ENCODE results near the gene PDP2. TPM values are rescaled to one million over a fixed set of nuclear protein-coding genes. Genes with fewer than 3 reads are reported as not detected.

Gene PDP2
- total RNA-seq, 1 donor from 2014 or later: 16.1 TPM

DNA sequence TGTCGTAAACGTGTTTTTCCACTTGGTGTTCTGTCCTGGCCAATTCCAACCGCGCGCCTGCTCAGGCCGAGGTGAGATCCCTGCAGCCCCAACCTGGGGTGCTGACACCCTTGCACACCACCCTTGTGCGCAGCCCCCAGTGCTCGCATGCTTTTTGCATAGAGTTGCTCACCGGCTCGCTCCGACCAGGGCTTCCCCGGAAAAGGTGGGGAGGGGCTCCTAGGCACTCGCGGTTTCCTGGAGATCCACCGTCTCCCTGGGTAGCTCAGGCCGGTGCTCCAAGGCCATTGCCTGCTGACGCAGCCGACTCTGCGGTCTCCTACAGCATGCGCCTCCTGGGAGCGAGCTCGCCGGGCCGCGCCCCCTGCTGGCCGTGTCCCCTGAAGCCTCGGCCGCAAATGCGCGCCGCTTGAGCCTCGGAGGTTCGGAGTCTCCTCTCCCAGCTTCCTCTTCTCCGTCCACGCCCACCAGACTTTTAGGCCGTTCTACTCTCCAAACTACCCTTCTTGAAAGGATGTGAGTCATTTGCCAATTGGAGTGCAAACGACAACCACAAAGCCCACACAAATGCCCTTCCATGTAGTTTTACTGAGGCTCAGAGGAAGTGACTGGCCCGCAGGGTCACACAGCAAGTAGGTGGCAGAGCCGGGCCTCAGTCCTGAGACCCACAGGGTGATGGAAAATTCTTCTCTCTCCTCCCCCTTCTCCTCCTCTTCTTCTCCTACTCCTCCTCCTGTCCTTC is 7.2 kb upstream of the PDP2 start:
- peaks cover 5% of the 10 kb centered on the region for H3K27me3 Mint-ChIP-seq
- peak overlapping the region; percentile 82 for H3K4me3 Mint-ChIP-seq
- no peaks in the 10 kb centered on the region for H3K9me3 Mint-ChIP-seq
- H3K27ac Mint-ChIP-seq: peak overlapping the region; percentile 66
- TF ChIP-seq, protein P1, sequence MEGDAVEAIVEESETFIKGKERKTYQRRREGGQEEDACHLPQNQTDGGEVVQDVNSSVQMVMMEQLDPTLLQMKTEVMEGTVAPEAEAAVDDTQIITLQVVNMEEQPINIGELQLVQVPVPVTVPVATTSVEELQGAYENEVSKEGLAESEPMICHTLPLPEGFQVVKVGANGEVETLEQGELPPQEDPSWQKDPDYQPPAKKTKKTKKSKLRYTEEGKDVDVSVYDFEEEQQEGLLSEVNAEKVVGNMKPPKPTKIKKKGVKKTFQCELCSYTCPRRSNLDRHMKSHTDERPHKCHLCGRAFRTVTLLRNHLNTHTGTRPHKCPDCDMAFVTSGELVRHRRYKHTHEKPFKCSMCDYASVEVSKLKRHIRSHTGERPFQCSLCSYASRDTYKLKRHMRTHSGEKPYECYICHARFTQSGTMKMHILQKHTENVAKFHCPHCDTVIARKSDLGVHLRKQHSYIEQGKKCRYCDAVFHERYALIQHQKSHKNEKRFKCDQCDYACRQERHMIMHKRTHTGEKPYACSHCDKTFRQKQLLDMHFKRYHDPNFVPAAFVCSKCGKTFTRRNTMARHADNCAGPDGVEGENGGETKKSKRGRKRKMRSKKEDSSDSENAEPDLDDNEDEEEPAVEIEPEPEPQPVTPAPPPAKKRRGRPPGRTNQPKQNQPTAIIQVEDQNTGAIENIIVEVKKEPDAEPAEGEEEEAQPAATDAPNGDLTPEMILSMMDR (conservative IDR thresholded peaks at IDR 0.05): peak; percentile 98
- H3K4me1 Mint-ChIP-seq (ENCODE audit: unreplicated experiment): peaks cover 16% of the 10 kb centered on the region
- H3K36me3 Mint-ChIP-seq: no peaks in the 10 kb centered on the region
- DNase-seq (ENCODE audit: extremely low spot score, unreplicated experiment): peak; percentile 91

GRCh38 chr16:66873685-66874055 is 6.6 kb upstream of the PDP2 start:
- no peak overlapping the region for H3K27ac Mint-ChIP-seq
- no peaks in the 10 kb centered on the region for H3K9me3 Mint-ChIP-seq
- H3K4me1 Mint-ChIP-seq (ENCODE audit: unreplicated experiment): peaks cover 21% of the 10 kb centered on the region
- TF ChIP-seq, protein P1 (conservative IDR thresholded peaks at IDR 0.05): no peak
- H3K36me3 Mint-ChIP-seq: no peaks in the 10 kb centered on the region
- DNase-seq (ENCODE audit: extremely low spot score, unreplicated experiment): no peak
- H3K27me3 Mint-ChIP-seq: peaks cover 5% of the 10 kb centered on the region
- H3K4me3 Mint-ChIP-seq: no peak overlapping the region

GRCh38 chr16:66874079-66874775 is 6.1 kb upstream of the PDP2 start:
- Mint-ChIP-seq H3K4me1 (ENCODE audit: unreplicated experiment) (peaks cover 22% of the 10 kb centered on the region), H3K9me3 (no peaks in the 10 kb centered on the region), H3K4me3 (peak overlapping the region; percentile 55), H3K36me3 (no peaks in the 10 kb centered on the region), H3K27ac (peak overlapping the region; percentile 81), H3K27me3 (peaks cover 5% of the 10 kb centered on the region)
- TF ChIP-seq, protein P1 (conservative IDR thresholded peaks at IDR 0.05): no peak
- DNase-seq (ENCODE audit: extremely low spot score, unreplicated experiment): no peak

GRCh38 chr16:66878067-66878466 is 2.2 kb upstream of the PDP2 start:
- TF ChIP-seq, protein P1 (conservative IDR thresholded peaks at IDR 0.05): no peak
- no peaks in the 10 kb centered on the region for H3K9me3 Mint-ChIP-seq
- no peak overlapping the region for H3K27ac Mint-ChIP-seq
- DNase-seq (ENCODE audit: extremely low spot score, unreplicated experiment): no peak
- peaks cover 28% of the 10 kb centered on the region for H3K4me1 Mint-ChIP-seq (ENCODE audit: unreplicated experiment)
- no peaks in the 10 kb centered on the region for H3K27me3 Mint-ChIP-seq
- no peaks in the 10 kb centered on the region for H3K36me3 Mint-ChIP-seq
- peak overlapping the region; percentile 58 for H3K4me3 Mint-ChIP-seq

DNA sequence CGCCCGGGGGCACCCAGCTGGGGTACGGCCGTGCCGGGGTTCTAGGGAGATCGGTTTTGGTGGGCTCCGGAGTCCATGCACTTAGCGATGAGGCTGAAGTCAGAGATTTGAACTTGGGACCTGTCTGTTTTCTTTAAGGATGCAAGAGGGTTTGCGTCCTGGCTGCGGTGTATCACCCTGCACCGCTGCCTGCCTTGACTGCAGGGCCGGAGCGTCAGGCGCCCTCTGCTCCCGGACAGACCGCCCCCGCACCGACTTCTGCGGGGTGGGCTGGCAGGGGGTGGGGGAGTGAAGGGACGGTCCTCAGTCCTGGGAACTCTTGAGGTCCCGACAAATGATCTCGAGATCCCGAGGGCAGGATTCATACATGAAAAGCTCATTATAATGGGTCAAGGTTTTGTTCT is 701 bp downstream of the PDP2 start:
- peaks cover 19% of the 10 kb centered on the region for H3K4me1 Mint-ChIP-seq (ENCODE audit: unreplicated experiment)
- TF ChIP-seq, protein P1 (conservative IDR thresholded peaks at IDR 0.05): no peak
- H3K27me3 Mint-ChIP-seq: no peaks in the 10 kb centered on the region
- H3K27ac Mint-ChIP-seq: no peak overlapping the region
- H3K4me3 Mint-ChIP-seq: peak overlapping the region; percentile 99
- H3K9me3 Mint-ChIP-seq: no peaks in the 10 kb centered on the region
- H3K36me3 Mint-ChIP-seq: peaks cover 10% of the 10 kb centered on the region
- no peak for DNase-seq (ENCODE audit: extremely low spot score, unreplicated experiment)
